Esophagus squamous epithelium (tissue), 5 donors: ENCODE data around the gene GP2. TPM values are rescaled to one million over a fixed set of nuclear protein-coding genes. Genes with fewer than 3 reads are reported as not detected.

Experiments used
- DNase-seq: peaks from one replicate; lab custom pipeline; 2025; lab: John Stamatoyannopoulos, UW
- H3K27ac ChIP-seq, 4 donors: fragments of 200-600 bp; sonication (generic); one replicate each; pipeline ENCODE4 v1.5.1; 2016 to 2019; ENCODE audit warnings: mild to moderate bottlenecking in 1 of 4
- H3K27me3 ChIP-seq, 4 donors: fragments of 200-600 bp; sonication (generic); 1 replicate in 3 of 4; 2 replicates in 1 of 4; pipeline versions ENCODE4 v1.5.1 to v1.6.0; 2017 to 2021; ENCODE audit warnings: antibody characterized with exemption in 1 of 4
- H3K36me3 ChIP-seq, 3 donors: fragments of 200-600 bp; sonication (generic); one replicate each; pipeline ENCODE4 v1.5.1; 2016 to 2019
- H3K4me1 ChIP-seq, 3 donors: fragments of 200-600 bp; sonication (generic); one replicate each; pipeline ENCODE4 v1.5.1; 2017 to 2019
- H3K4me3 ChIP-seq, 4 donors: fragments of 200-600 bp; sonication (generic); 1 replicate in 3 of 4; 2 replicates in 1 of 4; pipeline ENCODE4 v1.5.1; 2016 to 2019; ENCODE audit warnings: mild to moderate bottlenecking in 2 of 4, moderate library complexity in 1 of 4
- H3K9me3 ChIP-seq, 3 donors: fragments of 200-600 bp; sonication (generic); one replicate each; pipeline ENCODE4 v1.5.1; 2016 to 2019
- CTCF ChIP-seq, 6 experiments: fragments of 450-650 bp in 4 of 6; fragments of 200-600 bp in 2 of 6; sonication (generic) in 2 of 6; IDR thresholded peaks; one replicate each; pipeline ENCODE4 v1.5.1; 2016 to 2019; ENCODE audit warnings: antibody characterized with exemption in 6 of 6, mild to moderate bottlenecking in 4 of 6, moderate library complexity in 4 of 6
- POLR2A ChIP-seq, 4 donors: fragments of 450-650 bp; IDR thresholded peaks; one replicate each; pipeline ENCODE4 v1.6.1; 2017; ENCODE audit warnings: antibody characterized with exemption in 4 of 4, mild to moderate bottlenecking in 4 of 4, moderate library complexity in 3 of 4
- WGBS, 2 donors: methylation state at CpG; one replicate each; pipeline ENCODE4 v1.1.5; 2018; 5-methylcytosine and 5-hydroxymethylcytosine counted together
- intact Hi-C: fragments of 100-400 bp; cut with DNase I; formaldehyde crosslinking; loops from one replicate; pipeline ENCODE4 v1.15.0; 2022
- total RNA-seq, 4 donors: library from RNA; depleted of rRNA; stranded (reverse); fragments of >200 nt; gene quantifications; one replicate each; pipeline ENCODE4 v1.1.0, GENCODE V29; 2016
- donor health status: DM: yes; HTN: yes; CAD: no.

GP2 gene
- total RNA-seq, 4 donors from 2014 or later, result not detected

DNA sequence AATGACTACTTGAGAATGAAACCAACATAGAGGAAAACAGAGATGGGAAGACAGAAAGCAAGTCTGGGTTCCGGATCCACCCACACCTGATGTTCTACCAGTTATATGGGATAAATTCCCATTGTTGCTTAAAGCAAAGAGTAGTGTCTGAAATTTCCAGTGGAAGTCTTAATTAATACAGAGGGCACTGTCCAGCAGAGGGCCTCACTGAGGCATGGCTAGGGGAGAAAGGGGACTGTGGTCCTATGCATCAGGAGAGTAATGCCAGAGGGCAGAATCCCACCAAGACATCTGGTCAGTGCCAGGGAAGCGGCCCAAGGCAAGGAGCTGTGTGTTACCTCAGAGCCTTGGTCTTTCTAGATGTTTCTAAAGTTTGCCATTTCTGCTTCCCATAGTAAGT lies 32.7 kb upstream of the GP2 start:
- DNase-seq, result no peak
- 65 to 73% methylated on average over 2 of the region's 2 CpGs for WGBS, 2 donors
- H3K4me1 ChIP-seq, result no peaks in the 10 kb centered on the region
- no peaks in the 10 kb centered on the region for H3K9me3 ChIP-seq
- intact Hi-C loops, result no loop called here
- H3K27ac ChIP-seq, result no peak overlapping the region
- H3K4me3 ChIP-seq, result no peak overlapping the region
- peaks cover 0 to 6% (median 0%) of the 10 kb centered on the region in 4 donors for H3K27me3 ChIP-seq
- H3K36me3 ChIP-seq, result no peaks in the 10 kb centered on the region
- TF ChIP-seq POLR2A (IDR thresholded peaks at IDR 0.05), result no peak
- TF ChIP-seq CTCF (IDR thresholded peaks at IDR 0.05), result no peak

DNA sequence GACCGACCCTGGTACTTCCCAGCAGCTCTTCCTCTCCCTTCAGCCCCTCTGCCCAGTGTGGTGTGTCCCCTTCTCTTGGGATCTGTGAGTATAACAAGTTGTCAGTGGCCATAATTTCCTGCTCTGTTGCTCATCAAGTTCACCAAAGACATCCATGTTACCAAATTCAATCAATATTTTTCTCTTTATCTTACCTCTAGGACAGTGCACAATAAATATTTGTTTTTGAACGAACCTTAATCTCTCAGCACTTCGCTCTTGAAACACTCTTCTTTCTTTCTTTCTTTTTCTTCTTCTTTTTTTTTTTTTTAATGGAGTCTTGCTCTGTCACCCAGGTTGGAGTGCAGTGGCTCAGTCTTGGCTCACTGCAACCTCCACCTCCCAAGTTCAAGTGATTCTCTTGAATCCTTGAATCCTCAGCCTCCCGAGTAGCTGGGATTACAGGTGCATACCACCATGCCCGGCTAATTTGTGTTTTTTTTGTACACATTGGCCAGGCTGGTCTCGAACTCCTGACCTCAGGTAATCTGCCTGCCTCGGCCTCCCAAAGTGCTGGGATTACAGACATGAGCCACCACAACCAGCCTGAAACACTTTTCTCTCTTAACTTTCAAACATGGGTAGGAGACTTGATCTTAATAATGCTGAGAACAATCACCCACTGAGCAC lies 27.9 kb upstream of the GP2 start:
- 54 to 68% methylated on average over 6 to 7 of the region's 7 CpGs for WGBS, 2 donors
- DNase-seq, result no peak
- Histone ChIP-seq H3K4me3 (no peak overlapping the region), H3K4me1 (no peaks in the 10 kb centered on the region), H3K27me3 (peaks cover 0 to 7% (median 0%) of the 10 kb centered on the region in 4 donors), H3K9me3 (no peaks in the 10 kb centered on the region), H3K27ac (no peak overlapping the region), H3K36me3 (no peaks in the 10 kb centered on the region)
- no peak for TF ChIP-seq POLR2A (IDR thresholded peaks at IDR 0.05)
- TF ChIP-seq CTCF (IDR thresholded peaks at IDR 0.05), result no peak
- intact Hi-C loops, result no loop called here

- Histone ChIP-seq H3K4me3 (no peak overlapping the region), H3K36me3 (no peaks in the 10 kb centered on the region), H3K27me3 (peaks cover 0 to 23% (median 0%) of the 10 kb centered on the region in 4 donors), H3K9me3 (no peaks in the 10 kb centered on the region), H3K27ac (no peak overlapping the region), H3K4me1 (peaks cover 0 to 7% (median 0%) of the 10 kb centered on the region in 3 donors)
- TF ChIP-seq CTCF (IDR thresholded peaks at IDR 0.05), result no peak
- no peak for TF ChIP-seq POLR2A (IDR thresholded peaks at IDR 0.05)
- DNase-seq, result no peak
- intact Hi-C loops, result no loop called here
Measured at GRCh38 chr16:20353379-20353778, 26.1 kb upstream of the GP2 start.

GRCh38 chr16:20352615-20353014 lies 25.3 kb upstream of the GP2 start, which contains the start of gene UMOD:
Gene UMOD (minus strand): TSS chr16:20352715. CDS start chr16:20350737, 1,978 bp downstream.
- peaks cover 0 to 9% (median 0%) of the 10 kb centered on the region in 3 donors for H3K4me1 ChIP-seq
- no peaks in the 10 kb centered on the region for H3K9me3 ChIP-seq
- intact Hi-C loops, result no loop called here
- 56 to 72% methylated on average over 2 of the region's 2 CpGs for WGBS, 2 donors
- peaks cover 0 to 26% (median 0%) of the 10 kb centered on the region in 4 donors for H3K27me3 ChIP-seq
- no peak for DNase-seq
- no peak for TF ChIP-seq CTCF (IDR thresholded peaks at IDR 0.05)
- no peak for TF ChIP-seq POLR2A (IDR thresholded peaks at IDR 0.05)
- no peaks in the 10 kb centered on the region for H3K36me3 ChIP-seq
- no peak within 1 kb of the TSS for H3K27ac ChIP-seq
- H3K4me3 ChIP-seq, result no peak within 1 kb of the TSS

DNA sequence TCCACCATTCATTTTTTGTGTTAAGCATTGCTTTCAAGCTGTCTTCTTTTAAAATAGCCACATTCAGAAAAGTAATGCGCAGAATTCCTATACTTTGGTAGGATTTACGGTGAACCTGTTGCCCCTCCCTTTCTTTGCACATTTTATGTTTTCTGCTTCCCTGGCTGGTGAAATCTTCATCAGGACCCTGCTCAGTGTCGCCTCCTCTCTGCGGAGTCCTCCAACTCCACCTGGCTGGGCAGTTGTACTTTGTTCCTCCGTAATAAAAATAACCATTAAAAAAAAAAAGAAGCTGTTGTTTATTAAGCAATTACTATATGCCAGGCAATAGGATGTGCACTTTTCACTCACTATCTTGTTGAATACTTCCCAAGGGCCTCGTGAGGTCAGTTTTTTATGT lies 22.3 kb upstream of the GP2 start:
- intact Hi-C loops, result no loop called here
- 76 to 78% methylated on average over 6 of the region's 6 CpGs for WGBS, 2 donors
- DNase-seq, result no peak
- Histone ChIP-seq H3K27ac (no peak overlapping the region), H3K4me1 (peaks cover 0 to 9% (median 0%) of the 10 kb centered on the region in 3 donors), H3K4me3 (no peak overlapping the region), H3K27me3 (peaks cover 0 to 30% (median 0%) of the 10 kb centered on the region in 4 donors), H3K36me3 (no peaks in the 10 kb centered on the region), H3K9me3 (no peaks in the 10 kb centered on the region)
- no peak for TF ChIP-seq POLR2A (IDR thresholded peaks at IDR 0.05)
- no peak for TF ChIP-seq CTCF (IDR thresholded peaks at IDR 0.05)
